SK-N-MC (cell line): Measurements from ENCODE around the gene HSD17B3.
"Not testable (repeated sequence)": the region's sequence is repeated elsewhere in the genome, so short reads cannot be mapped to it uniquely, and the experiment has no call there.

Experiments used
- DNase-seq: peaks from one replicate; pipeline ENCODE4 v3.0.0-alpha.2; 2011; ENCODE audit warnings: low read depth, low spot score
- H3K27ac ChIP-seq: fragments of 200-600 bp; sonication (generic); 2 replicates; pipeline ENCODE4 v1.5.1; 2016; ENCODE audit warnings: mixed run types
- H3K36me3 ChIP-seq: fragments of 200-600 bp; sonication (generic); 2 replicates; pipeline ENCODE4 v1.6.1; 2017; ENCODE audit warnings: antibody characterized with exemption, low read length, mixed read lengths; ENCODE audit not compliant: insufficient read depth
- H3K4me3 ChIP-seq: fragments of 200-600 bp; sonication (generic); 2 replicates; pipeline ENCODE4 v1.5.1; 2016
- H3K9ac ChIP-seq: fragments of 200-600 bp; sonication (generic); 2 replicates; pipeline ENCODE4 v1.8.0; 2017; ENCODE audit warnings: mixed run types, mixed read lengths; ENCODE audit not compliant: insufficient read length
- H3K9me3 ChIP-seq: fragments of 200-600 bp; sonication (generic); 2 replicates; pipeline ENCODE4 v1.6.1; 2017; ENCODE audit warnings: low read depth, mild to moderate bottlenecking, antibody characterized with exemption, low read length, moderate library complexity, mixed read lengths
- EZH2 ChIP-seq: fragments of 200-600 bp; sonication (generic); IDR thresholded peaks from one replicate; pipeline ENCODE4 v1.6.1; 2017; ENCODE audit warnings: antibody characterized with exemption
- FOXP2 ChIP-seq: optimal IDR thresholded peaks from 2 replicates; pipeline ENCODE3; 2011; ENCODE audit warnings: mild to moderate bottlenecking, moderate library complexity; ENCODE audit not compliant: insufficient read depth; ENCODE audit errors: extremely low read length, control extremely low read depth
- POLR2AphosphoS5 ChIP-seq: IDR thresholded peaks from 2 replicates; pipeline ENCODE4 v1.6.1; 2012; ENCODE audit warnings: mild to moderate bottlenecking, low read depth, low read length, borderline replicate concordance

Gene HSD17B3

DNA sequence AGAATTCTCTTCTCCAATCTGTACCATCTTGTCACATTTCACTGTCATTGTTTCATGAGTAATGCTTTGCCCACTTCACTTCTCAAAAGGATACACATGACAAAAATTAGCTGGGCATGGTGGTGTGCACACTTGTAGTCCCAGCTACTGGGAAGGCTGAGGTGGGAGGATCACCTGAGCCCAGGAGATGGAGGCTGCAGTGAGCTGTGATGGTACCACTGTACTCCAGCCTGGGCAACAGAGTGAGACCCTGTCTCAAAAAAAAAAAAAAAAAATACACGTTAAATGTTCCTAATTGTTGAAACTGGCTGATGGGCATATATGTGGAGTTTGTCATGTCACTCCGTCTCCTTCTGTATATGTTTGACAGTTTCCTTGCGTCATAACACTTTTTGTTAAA is 36.3 kb upstream of the HSD17B3 start:
- no peak for TF ChIP-seq POLR2AphosphoS5
- no peak for TF ChIP-seq EZH2
- TF ChIP-seq FOXP2, result no peak
- H3K4me3 ChIP-seq, result no peak overlapping the region
- H3K36me3 ChIP-seq, result no peaks in the 10 kb centered on the region
- no peak for DNase-seq
- no peak overlapping the region for H3K27ac ChIP-seq
- no peaks in the 10 kb centered on the region for H3K9me3 ChIP-seq
- no peak overlapping the region for H3K9ac ChIP-seq

DNA sequence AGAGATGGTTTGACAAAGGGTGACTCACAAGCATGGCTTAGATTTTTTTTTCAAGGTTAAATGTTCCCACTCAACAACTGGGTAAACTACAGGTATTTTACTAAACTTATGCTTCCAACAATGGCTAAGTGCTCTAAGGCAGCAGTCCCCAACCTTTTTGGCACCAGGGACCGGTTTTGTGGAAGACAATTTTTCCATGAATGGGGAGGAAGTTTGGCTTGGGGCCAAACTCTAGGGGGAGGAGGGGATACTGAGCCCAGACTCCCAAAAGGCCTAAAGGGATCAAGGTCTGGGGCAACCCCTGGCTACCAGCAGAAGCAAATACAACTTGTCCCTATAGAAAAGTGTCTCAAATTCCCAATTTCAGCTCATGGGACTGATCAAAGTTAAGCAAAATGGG is 32.0 kb upstream of the HSD17B3 start:
- Histone ChIP-seq H3K27ac (no peak overlapping the region), H3K4me3 (no peak overlapping the region), H3K36me3 (no peaks in the 10 kb centered on the region), H3K9me3 (no peaks in the 10 kb centered on the region), H3K9ac (no peak overlapping the region)
- DNase-seq, result no peak
- TF ChIP-seq POLR2AphosphoS5 (no peak), FOXP2 (no peak), EZH2 (no peak)

DNA sequence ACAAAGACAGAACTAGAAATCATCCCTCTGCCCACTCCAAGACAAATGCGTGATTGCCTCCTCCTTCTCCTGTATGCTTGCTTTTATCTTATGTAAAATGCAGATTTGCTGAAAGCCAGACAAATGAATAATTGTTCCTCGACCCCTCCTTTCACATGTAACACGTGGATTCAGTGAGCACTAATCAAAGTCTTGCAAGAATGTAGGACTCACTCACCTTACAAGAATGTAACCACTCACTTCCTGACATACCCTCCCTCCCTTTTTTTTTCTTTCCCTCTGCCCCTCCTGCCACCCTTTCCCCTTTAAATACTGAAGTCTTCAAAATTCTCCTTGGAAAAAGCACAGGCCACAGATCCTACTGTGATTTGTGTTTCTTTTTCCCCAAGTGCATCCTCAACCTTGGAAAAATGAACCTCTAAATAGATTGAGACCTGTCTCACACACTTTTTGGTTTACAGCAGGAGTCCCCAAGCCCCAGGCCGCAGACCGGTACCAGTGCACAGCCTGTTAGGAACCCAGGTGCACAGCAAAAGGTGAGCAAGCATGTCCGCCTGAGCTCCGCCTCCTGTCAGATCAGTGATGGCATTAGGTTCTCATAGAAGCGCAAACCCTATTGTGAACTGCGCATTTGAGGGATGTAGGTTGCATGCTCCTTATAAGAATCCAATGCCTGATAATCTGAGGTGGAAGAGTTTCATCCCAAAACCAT is 29.4 kb upstream of the HSD17B3 start:
- H3K4me3 ChIP-seq, result no peak overlapping the region
- H3K36me3 ChIP-seq, result no peaks in the 10 kb centered on the region
- H3K9me3 ChIP-seq, result no peaks in the 10 kb centered on the region
- TF ChIP-seq EZH2 (no peak), POLR2AphosphoS5 (no peak), FOXP2 (no peak)
- no peak overlapping the region for H3K9ac ChIP-seq
- no peak for DNase-seq
- no peak overlapping the region for H3K27ac ChIP-seq

DNA sequence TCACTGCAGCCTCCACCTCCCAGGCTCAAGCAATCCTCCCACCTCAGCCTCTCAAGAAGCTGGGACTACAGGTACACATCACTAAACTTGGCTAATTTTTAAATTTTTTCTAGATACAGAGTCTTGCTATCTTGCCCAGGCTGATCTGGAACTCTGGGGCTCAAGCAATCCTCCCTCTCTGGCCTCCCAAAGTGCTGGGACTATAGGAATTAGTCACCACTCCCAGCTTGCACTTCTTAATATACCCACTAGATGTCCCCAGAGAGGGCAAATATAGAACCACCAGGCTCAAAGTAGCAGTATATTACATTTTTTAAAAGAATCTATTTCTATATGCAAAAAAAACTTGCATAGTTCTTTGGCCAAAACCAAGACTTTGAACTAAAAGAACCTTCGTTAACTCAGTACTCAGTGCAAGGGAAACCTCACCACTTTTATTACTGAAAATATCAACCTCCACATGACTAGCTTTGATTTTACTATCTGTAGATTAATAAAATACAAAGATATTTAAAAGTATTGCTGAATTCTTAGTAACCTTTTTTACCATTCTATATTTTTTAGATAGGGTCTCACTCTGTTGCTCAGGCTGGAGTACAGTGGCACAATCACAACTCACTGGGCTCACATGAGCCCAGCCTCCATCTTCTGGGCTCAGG is 25.8 kb upstream of the HSD17B3 start:
- no peaks in the 10 kb centered on the region for H3K36me3 ChIP-seq
- DNase-seq, result peak; percentile 26
- H3K27ac ChIP-seq, result no peak overlapping the region
- no peak overlapping the region for H3K4me3 ChIP-seq
- no peaks in the 10 kb centered on the region for H3K9me3 ChIP-seq
- no peak overlapping the region for H3K9ac ChIP-seq
- TF ChIP-seq FOXP2, result no peak
- TF ChIP-seq POLR2AphosphoS5, result no peak
- TF ChIP-seq EZH2, result no peak

DNA sequence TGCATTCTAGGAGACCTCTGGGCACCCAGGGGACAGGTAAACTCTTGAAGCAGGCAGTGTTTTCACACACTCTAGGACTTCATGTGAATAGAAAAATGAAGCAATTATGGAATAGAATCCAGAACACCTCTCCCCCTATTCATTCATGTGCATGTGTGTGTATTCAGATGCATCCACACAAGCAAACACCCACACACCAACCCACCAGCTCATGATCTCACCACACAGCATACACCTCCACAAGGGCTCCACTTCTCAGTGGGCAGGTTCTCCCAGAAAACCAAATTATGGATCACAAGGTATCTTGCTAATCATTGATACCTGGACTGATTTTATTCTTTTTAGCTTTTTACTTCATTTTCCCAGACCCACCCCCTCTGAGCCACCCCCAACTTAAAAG is 21.2 kb upstream of the HSD17B3 start:
- H3K36me3 ChIP-seq, result no peaks in the 10 kb centered on the region
- TF ChIP-seq FOXP2 (no peak), EZH2 (no peak), POLR2AphosphoS5 (no peak)
- no peak overlapping the region for H3K9ac ChIP-seq
- no peak for DNase-seq
- no peak overlapping the region for H3K4me3 ChIP-seq
- no peaks in the 10 kb centered on the region for H3K9me3 ChIP-seq
- no peak overlapping the region for H3K27ac ChIP-seq

DNA sequence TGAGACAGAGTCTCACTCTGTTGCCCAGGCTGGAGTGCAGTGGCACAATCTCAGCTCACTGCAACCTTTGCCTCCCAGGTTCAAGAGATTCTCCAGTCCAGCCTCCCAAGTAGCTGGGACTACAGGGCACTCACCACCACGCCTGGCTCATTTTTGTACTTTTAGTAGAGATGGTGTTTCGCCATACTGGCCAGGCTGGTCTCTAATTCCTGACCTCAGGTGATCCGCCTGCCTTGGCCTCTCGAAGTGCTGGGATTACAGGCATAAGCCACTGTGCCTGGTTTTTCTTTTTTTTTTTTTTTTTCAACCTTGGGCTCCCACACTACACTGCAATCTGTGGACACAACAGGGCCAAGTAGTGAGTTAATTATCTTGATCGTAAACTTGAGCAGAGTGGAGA is 20.8 kb upstream of the HSD17B3 start:
- H3K27ac ChIP-seq, H3K4me3 ChIP-seq, H3K9ac ChIP-seq, H3K9me3 ChIP-seq, DNase-seq, H3K36me3 ChIP-seq: not testable (repeated sequence)

DNA sequence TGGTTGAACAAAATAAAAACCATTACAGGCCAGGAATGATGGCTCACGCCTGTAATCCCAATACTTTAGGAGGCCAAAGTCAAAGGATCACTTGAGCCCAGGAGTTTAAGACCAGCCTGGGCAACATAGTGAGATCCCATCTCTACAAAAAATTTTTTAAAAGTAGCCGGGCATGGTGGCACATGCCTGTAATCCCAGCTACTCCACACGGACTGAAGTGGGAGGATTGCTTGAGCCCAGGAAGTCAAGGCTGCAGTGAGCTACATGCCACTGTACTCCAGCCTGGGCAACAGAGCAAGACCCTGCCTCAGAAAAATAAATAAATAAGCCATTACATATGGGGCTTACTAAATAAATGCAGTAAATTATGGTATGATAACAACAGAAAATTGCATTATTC is 20.2 kb upstream of the HSD17B3 start:
- not testable (repeated sequence) for DNase-seq, H3K4me3 ChIP-seq, H3K27ac ChIP-seq, H3K36me3 ChIP-seq, H3K9ac ChIP-seq, H3K9me3 ChIP-seq

DNA sequence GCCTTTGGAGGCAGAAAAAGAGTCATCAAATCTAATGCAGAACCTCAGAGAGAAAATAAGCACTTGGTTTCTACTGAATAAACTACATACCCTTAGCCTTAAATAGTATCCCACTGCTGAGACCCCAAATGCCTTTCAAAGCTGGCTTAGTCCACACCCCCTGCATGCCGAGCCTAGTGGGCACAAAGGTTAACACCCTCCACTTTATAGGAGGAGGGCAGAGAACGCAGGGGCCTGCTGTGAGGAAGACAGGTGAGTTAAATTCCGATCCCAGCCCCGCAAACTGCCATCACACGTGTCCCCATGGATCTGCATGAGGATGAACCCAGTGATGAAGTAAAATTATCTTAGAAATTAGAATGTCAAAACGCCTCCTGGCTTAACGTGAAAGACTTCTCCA is 19.5 kb upstream of the HSD17B3 start:
- Histone ChIP-seq H3K9ac (no peak overlapping the region), H3K36me3 (no peaks in the 10 kb centered on the region), H3K9me3 (no peaks in the 10 kb centered on the region), H3K4me3 (no peak overlapping the region), H3K27ac (no peak overlapping the region)
- DNase-seq, result no peak
- TF ChIP-seq FOXP2, result no peak
- TF ChIP-seq POLR2AphosphoS5, result no peak
- no peak for TF ChIP-seq EZH2

DNA sequence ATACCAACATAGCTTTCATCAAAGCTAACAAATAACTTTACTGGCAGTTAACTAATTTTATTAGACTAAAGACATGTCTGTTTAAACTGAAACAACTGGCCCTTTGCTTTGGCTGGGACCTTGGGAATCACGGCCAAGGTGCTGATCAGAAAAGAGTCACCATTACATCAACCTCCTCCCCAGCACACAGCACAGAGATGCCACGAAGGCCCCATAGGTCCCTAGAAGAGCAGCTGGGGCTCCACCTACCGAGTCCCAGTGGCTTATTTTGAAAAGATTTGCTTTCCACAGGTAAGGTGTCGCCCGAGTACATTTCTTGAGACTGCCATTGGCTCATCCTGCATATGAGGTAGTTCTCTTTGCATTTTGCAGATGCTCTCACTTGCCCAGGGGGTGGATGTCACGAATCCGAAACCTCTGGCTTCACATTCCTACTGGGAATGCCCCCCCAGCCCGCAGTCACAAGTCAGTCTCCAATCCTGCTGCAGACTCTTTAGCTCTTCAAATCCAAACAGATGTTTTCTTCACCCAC is 18.8 kb upstream of the HSD17B3 start:
- TF ChIP-seq EZH2, result no peak
- no peak for TF ChIP-seq FOXP2
- TF ChIP-seq POLR2AphosphoS5, result no peak
- DNase-seq, result no peak
- no peaks in the 10 kb centered on the region for H3K36me3 ChIP-seq
- no peaks in the 10 kb centered on the region for H3K9me3 ChIP-seq
- H3K9ac ChIP-seq, result no peak overlapping the region
- no peak overlapping the region for H3K27ac ChIP-seq
- H3K4me3 ChIP-seq, result no peak overlapping the region
